RWPE2 (cell line): ENCODE measurements around the gene PRMT5.

Experiments
- ATAC-seq: fragments of 200-7000 bp; cut with Tn5 transposase; 3 replicates; pipeline ENCODE4 v1.9.1; 2021; ENCODE audit warnings: low read depth
- DNase-seq: peaks from one replicate; pipeline ENCODE4 v3.0.0-alpha.2; 2020; ENCODE audit warnings: low spot score
- H3K27ac ChIP-seq: fragments of 450-650 bp; 2 replicates; pipeline ENCODE4 v1.5.1; 2017; ENCODE audit warnings: mild to moderate bottlenecking; ENCODE audit not compliant: poor library complexity, severe bottlenecking
- H3K27me3 ChIP-seq: fragments of 250-450 bp; sonication (Bioruptor Pico); 2 replicates; pipeline ENCODE4 v1.5.1; 2021; ENCODE audit warnings: mild to moderate bottlenecking, moderate library complexity; ENCODE audit not compliant: insufficient read depth, poor library complexity, severe bottlenecking
- H3K36me3 ChIP-seq: fragments of 250-450 bp; sonication (Bioruptor Pico); 2 replicates; pipeline ENCODE4 v1.5.1; 2020; ENCODE audit warnings: low read depth, mild to moderate bottlenecking, moderate library complexity
- H3K4me1 ChIP-seq: fragments of 250-450 bp; sonication (Bioruptor Pico); 2 replicates; pipeline ENCODE4 v1.5.1; 2021; ENCODE audit warnings: mild to moderate bottlenecking, moderate library complexity; ENCODE audit not compliant: insufficient read depth, poor library complexity, severe bottlenecking
- H3K4me3 ChIP-seq: fragments of 250-450 bp; sonication (Bioruptor Pico); 2 replicates; pipeline ENCODE4 v1.5.1; 2021; ENCODE audit warnings: mild to moderate bottlenecking, moderate library complexity; ENCODE audit not compliant: severe bottlenecking
- H3K9me3 ChIP-seq: fragments of 250-450 bp; sonication (Bioruptor Pico); 2 replicates; pipeline ENCODE4 v1.5.1; 2021; ENCODE audit warnings: mild to moderate bottlenecking, moderate library complexity; ENCODE audit not compliant: severe bottlenecking
- TF ChIP-seq, protein P1 (sequence below): fragments of 450-650 bp; IDR thresholded peaks from one replicate; pipeline ENCODE4 v1.5.1; 2017; ENCODE audit warnings: mild to moderate bottlenecking, moderate library complexity; ENCODE audit not compliant: poor library complexity, severe bottlenecking

Gene PRMT5

DNA sequence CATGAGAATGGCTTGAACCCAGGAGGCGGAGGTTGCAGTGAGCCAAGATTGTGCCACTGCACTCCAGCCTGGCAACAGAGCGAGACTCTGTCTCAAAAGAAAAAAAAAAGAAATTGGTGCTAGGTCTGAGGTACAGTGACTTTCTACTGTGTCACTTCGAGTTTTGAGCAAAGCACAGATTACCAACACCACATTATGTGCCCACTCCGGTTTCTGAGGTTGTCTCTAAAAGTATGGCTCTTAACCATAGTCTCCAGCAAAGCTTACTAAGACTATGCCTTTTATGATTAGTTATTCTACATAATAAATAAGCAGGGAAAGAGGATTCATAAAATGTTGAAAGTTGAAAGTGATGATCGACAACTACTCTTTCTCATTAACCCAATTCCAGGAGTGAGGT lies 18.3 kb downstream of the PRMT5 start:
- no peaks in the 10 kb centered on the region for H3K9me3 ChIP-seq
- peaks cover 71% of the 10 kb centered on the region for H3K36me3 ChIP-seq
- no peaks in the 10 kb centered on the region for H3K4me1 ChIP-seq
- TF ChIP-seq, protein P1, sequence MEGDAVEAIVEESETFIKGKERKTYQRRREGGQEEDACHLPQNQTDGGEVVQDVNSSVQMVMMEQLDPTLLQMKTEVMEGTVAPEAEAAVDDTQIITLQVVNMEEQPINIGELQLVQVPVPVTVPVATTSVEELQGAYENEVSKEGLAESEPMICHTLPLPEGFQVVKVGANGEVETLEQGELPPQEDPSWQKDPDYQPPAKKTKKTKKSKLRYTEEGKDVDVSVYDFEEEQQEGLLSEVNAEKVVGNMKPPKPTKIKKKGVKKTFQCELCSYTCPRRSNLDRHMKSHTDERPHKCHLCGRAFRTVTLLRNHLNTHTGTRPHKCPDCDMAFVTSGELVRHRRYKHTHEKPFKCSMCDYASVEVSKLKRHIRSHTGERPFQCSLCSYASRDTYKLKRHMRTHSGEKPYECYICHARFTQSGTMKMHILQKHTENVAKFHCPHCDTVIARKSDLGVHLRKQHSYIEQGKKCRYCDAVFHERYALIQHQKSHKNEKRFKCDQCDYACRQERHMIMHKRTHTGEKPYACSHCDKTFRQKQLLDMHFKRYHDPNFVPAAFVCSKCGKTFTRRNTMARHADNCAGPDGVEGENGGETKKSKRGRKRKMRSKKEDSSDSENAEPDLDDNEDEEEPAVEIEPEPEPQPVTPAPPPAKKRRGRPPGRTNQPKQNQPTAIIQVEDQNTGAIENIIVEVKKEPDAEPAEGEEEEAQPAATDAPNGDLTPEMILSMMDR, result no peak
- DNase-seq (no peak), ATAC-seq (no peak)
- H3K27ac ChIP-seq, result no peak overlapping the region
- no peak overlapping the region for H3K4me3 ChIP-seq
- H3K27me3 ChIP-seq, result no peaks in the 10 kb centered on the region

DNA sequence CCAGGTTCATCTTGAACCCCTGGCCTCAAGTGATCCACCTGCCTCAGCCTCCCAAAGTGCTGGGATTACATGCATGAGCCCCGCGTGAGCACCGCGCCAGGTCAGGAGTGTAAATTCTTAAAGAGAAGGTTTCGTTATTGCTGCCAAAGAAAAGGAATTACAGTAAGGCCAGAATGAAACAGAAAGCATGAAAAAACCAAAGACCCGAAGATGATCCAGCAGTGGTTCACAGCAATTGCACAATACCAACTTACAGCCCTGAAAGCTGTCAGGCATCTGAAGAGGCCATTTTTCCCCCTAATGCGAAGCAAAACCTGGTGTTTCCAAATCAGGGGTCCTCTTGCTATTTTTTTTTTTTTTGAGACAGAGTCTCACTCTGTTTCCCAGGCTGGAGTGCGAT lies 20.6 kb downstream of the PRMT5 start:
- TF ChIP-seq, protein P1, result no peak
- no peaks in the 10 kb centered on the region for H3K4me1 ChIP-seq
- no peak overlapping the region for H3K4me3 ChIP-seq
- H3K27me3 ChIP-seq, result no peaks in the 10 kb centered on the region
- peaks cover 85% of the 10 kb centered on the region for H3K36me3 ChIP-seq
- H3K27ac ChIP-seq, result no peak overlapping the region
- no peaks in the 10 kb centered on the region for H3K9me3 ChIP-seq
- ATAC-seq (no peak), DNase-seq (no peak)

DNA sequence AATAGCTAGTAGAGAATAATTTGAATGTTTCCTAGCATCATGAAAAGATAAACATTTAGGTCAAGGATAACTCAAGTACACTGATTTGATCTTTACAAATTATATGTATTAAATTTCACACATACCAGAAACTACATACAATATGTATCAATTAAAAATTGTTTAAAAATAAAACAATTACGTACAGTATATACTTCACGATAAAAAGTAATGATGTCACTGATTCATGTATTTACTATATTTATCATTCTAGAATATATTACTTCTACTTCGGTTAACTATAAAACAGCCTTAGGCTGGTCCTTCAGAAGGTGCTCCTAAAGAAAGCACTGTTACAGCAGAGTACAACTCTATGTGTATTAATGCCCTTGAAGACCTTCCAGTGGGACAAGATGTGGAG lies 21.7 kb downstream of the PRMT5 start:
- no peak overlapping the region for H3K27ac ChIP-seq
- no peak overlapping the region for H3K4me3 ChIP-seq
- H3K36me3 ChIP-seq, result peaks cover 93% of the 10 kb centered on the region
- no peaks in the 10 kb centered on the region for H3K4me1 ChIP-seq
- no peaks in the 10 kb centered on the region for H3K9me3 ChIP-seq
- ATAC-seq (no peak), DNase-seq (no peak)
- TF ChIP-seq, protein P1, result no peak
- no peaks in the 10 kb centered on the region for H3K27me3 ChIP-seq

DNA sequence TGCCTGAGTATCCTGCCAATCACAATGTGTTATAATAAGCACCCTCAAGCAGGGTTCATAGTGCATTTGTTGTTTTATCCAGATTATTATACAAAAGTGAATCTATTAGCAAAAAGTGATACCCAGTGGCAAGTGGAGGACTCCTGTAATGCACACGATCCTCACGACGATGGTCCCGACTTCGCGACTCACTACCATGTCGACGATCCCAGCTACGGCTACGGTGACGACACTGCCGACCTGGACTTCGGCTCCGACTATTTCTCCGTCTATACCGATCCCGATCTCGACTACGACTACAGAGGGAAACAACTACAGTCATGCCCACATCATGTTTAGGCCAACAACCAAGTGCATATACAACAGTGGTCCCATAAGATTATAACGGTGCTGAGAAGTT lies 23.1 kb downstream of the PRMT5 start:
- H3K4me3 ChIP-seq, result no peak overlapping the region
- no peak for DNase-seq
- H3K36me3 ChIP-seq, result peaks cover 93% of the 10 kb centered on the region
- no peaks in the 10 kb centered on the region for H3K4me1 ChIP-seq
- no peaks in the 10 kb centered on the region for H3K27me3 ChIP-seq
- H3K27ac ChIP-seq, result no peak overlapping the region
- no peak for ATAC-seq
- TF ChIP-seq, protein P1, result no peak
- H3K9me3 ChIP-seq, result no peaks in the 10 kb centered on the region

DNA sequence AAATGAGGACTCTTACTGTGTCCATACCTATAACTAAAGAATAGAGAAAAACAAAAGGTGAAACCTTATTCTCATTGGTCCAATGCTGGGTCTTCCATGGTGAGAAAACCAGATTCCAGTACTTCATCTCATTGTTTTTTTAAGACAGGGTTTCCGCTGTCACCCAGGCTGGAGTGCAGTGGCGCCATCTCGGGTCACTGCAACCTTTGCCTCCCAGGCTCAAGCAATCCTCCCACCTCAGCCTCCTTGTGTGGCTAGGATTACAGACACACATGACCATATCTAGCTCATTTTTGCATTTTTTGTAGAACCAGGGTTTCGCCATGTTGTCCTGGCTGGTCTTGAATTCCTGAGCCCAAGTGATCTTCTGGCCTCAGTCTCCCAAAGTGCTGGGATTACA lies 23.5 kb downstream of the PRMT5 start:
- Histone ChIP-seq H3K36me3 (peaks cover 93% of the 10 kb centered on the region), H3K27ac (no peak overlapping the region)

More for the DNA sequence above, 23.5 kb downstream of the PRMT5 start:
- TF ChIP-seq, protein P1, result no peak
- Histone ChIP-seq H3K27me3 (no peaks in the 10 kb centered on the region), H3K4me1 (no peaks in the 10 kb centered on the region), H3K9me3 (no peaks in the 10 kb centered on the region), H3K4me3 (no peak overlapping the region)
- ATAC-seq (no peak), DNase-seq (no peak)
